Activated CD4-positive, alpha-beta T cell treated with anti-CD3 and anti-CD28 coated beads for 48 hours (primary cell): Measurements from ENCODE around the gene RBM28.

Source experiments
- DNase-seq: peaks from one replicate; pipeline ENCODE4 v3.0.0-alpha.2; 2020

Gene RBM28

GRCh38 chr7:128373606-128374005 lies 29.9 kb upstream of the RBM28 start:
- no peak for DNase-seq

DNA sequence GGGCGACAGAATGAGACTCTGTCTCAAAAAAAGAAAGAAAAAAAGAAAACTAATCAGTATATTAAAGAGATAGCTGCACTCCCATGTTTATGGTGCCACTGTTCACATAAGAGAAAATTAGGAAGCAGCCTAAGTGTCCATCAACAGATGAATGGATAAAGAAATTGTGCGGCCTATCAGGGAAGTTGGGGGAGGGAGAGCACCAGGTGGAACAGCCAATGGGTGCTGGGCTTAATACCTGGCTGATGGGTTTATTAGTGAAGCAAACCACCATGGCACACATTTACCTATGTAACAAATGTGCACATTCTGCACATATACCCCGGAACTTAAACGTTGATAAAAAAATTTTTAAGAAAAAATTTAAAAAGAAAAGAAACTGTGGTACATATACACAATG lies 26.8 kb upstream of the RBM28 start:
- no peak for DNase-seq

DNA sequence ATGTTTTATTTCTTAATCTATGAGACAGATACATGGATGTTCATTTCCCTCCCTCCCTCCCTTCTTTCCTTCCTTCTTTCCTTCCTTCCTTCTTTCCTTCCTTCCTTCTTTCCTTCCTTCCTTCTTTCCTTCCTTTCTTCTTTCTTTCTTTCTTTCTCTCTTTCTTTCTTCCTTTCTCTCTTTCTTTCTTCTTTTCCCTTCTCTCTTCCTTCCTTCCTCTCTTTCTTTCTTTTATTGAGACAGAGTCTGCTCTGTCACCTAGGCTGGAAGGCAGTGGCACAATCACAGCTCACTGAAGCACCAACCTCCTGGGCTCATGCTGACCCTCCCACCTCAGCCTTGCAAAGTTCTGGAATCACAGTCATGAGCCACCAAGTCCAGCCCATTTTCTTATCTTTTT lies 23.3 kb upstream of the RBM28 start:
- DNase-seq: no peak

DNA sequence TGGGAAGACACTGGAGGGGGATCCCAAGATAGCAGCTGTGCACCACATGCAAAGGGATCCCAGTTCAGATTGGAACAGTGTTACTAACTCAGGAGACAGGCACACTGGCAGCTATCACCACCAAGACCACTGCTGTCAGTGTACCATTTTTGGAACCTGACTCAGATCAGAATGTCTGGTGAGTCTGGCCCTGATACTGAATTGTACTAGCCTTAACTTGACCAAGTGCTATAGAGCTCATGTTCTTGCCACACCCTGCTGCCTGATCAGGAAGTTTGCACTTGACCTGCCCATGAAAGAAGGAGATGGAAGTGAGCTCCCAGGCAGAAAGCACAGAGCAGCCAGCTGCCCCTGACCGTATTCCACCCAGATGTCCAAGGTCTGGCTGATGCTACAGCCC lies 22.6 kb upstream of the RBM28 start:
- no peak for DNase-seq

GRCh38 chr7:128365432-128365831 lies 21.7 kb upstream of the RBM28 start:
- no peak for DNase-seq

DNA sequence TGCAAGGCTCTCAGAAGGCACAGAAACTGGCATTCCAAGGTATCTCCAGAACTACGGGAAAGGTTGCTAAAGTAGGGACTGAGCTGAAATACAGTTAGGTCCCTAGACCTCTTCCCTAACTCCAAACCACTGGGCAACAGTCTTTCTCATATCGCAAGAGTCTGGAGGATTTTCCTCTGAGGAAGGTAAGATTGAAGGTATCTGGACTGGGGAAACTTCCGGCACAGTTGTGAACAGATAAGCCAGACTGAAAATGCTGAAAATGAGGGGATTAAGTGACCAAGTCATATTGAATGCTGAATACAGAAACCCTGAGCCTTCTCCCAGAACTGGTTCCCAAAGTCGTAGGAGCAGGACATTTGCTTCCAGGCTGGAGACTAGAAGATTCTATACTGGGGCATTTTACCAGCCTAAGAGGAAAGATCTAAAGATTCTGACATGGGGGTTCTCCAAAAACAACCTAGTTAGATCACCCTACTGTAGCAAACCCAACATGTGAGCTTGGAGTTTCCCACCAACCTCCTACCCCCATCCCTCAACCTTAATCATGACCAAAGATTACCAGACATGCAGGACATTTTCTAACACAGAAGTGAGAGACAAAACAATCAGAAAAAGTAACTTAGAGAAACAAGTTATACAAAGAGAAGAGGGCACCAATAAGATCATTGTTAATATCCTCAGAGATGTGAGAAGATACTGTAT lies 20.6 kb upstream of the RBM28 start:
- no peak for DNase-seq

DNA sequence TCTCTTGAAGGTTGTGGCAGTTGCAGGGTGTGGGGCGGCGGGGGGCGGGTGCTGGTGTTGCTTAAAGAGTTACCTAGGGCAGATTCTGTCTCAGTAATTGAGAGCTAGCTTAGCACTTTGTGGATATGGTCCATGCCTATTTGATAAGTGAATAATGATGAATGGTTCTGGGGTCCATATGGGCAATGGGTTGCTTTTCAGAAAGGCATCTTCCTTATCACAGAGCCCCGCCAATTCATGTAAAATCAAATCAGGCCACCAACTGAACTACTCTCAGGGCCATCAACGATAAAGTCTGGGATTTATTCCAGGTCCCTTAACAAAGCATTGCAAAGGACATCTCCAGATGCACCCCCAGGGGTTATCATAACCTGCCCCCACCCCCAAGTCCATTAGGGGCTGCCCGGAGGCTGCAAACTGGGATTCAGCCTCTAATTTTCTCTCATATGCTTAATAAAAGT lies 19.6 kb upstream of the RBM28 start:
- DNase-seq: no peak

- DNase-seq: no peak
Observed at GRCh38 chr7:128362670-128363069, 19.0 kb upstream of the RBM28 start.

GRCh38 chr7:128361411-128362379 lies 18.0 kb upstream of the RBM28 start, which contains the start of gene PRRT4:
TSS of gene PRRT4 (minus strand) at chr7:128361690.
- DNase-seq: peak; percentile 41

DNA sequence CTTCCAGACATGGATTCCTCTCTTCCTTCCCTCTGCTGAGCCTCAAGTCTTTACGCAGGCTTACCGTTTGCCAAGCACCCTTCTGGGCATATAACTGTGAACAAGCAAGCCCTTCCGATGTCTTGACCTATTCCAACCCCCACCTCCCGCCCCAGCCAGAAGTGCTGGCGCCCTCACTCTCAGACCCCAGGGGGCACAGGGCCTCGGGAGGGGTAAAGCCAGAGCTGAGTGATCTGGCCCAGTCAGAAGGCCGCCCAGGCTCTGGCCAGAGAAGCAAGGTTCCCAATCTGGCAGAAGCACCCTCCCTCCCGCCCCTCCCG lies 16.6 kb upstream of the RBM28 start:
- no peak for DNase-seq

- DNase-seq: no peak
Observed at GRCh38 chr7:128359939-128360338, 16.2 kb upstream of the RBM28 start.

DNA sequence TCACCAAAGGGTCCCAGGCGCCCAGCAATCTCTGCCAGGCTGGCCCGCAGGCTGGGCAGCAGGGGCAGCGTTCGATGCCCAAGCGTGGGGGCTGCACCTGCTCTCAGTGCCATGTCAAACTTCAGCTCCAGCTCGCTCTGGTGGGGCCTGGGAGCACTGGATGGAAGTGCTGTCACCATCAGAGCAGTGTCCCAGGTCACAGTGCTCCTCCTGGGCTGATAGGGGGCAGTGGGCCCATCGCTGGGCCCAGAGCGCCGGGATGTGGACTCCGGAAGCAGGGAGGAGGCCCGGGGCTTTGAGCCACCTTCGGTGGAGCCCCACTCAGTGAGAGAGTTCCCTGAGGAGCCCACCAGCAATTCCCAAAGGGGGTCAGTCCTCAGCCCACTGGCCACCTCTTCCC lies 15.6 kb upstream of the RBM28 start:
- no peak for DNase-seq

- no peak for DNase-seq
Observed at GRCh38 chr7:128358233-128358632, 14.5 kb upstream of the RBM28 start.

GRCh38 chr7:128357217-128357613 lies 13.5 kb upstream of the RBM28 start:
- no peak for DNase-seq

DNA sequence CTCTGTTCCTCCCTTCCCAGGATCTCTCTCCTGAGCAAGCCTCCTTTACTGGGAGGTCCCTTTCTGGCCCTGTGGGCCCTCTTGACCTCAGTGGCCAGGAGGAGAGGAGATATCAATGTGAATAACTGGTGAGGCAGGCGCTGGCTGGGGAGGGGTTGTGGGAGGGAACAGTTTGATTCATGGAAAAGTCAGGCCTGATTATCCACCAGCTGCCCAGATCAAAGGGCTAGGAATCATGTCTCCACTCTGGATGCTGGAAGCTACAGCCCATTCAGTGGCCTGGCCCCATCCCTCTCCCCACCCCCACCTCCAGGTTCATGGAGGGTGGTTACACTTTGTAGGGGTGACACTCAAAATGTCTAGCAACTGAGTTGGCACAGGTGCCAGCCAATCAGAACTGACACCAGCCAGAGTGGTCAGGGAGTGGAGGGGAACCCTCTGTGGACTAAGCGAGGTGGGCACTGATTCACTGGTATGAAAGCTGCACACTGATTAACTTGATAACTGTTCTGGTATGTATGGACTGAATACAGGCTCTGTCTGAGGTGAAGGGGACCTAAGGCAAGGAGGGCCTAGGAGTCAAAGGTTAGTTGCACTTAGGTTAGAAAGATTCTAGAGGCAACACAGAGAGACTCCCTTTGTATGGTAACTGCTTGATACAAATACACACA lies 13.0 kb upstream of the RBM28 start:
- DNase-seq: no peak

DNA sequence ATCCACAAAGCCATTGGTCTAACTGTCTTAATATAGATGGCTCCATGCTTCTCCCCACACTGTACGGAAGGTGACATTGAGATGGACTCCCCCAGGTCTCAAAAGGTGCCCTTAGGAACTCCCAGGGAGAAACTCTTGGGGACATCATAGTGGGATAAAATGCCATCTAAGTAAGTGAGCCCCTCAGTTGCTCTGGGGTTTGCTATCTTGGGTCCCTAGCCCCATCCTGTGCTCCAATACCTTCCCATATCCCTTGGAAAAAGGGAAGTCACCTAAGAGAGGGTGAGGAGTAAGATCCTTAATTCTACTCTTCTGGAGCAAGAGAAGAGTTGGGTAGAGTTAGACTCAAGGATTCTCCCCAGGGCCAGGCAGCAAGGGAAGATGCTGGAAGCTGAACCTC lies 9.9 kb upstream of the RBM28 start:
- no peak for DNase-seq

- DNase-seq: no peak
Observed at GRCh38 chr7:128353189-128353588, 9.5 kb upstream of the RBM28 start.

DNA sequence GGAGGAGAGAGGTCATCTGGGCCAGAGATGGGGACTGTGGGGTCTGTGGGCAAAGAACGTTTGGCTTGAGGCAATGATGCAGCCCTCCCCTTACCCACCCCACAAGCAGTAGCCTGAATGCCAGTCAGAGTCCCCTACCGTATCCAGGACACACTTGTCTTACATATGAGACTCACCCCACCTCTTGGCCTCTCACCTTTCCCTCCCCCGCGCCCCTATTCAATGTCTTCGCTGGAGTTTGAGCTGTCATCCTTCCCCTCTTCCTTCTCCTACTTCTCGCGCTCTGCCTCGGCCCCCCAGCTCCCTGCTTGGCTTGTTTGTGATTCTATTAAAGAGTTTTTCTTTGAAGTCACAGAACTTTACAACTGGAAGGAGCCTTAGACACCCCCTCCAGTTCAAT lies 8.9 kb upstream of the RBM28 start:
- no peak for DNase-seq

- peak; percentile 58 for DNase-seq
Observed at GRCh38 chr7:128352153-128352537, 8.4 kb upstream of the RBM28 start.

DNA sequence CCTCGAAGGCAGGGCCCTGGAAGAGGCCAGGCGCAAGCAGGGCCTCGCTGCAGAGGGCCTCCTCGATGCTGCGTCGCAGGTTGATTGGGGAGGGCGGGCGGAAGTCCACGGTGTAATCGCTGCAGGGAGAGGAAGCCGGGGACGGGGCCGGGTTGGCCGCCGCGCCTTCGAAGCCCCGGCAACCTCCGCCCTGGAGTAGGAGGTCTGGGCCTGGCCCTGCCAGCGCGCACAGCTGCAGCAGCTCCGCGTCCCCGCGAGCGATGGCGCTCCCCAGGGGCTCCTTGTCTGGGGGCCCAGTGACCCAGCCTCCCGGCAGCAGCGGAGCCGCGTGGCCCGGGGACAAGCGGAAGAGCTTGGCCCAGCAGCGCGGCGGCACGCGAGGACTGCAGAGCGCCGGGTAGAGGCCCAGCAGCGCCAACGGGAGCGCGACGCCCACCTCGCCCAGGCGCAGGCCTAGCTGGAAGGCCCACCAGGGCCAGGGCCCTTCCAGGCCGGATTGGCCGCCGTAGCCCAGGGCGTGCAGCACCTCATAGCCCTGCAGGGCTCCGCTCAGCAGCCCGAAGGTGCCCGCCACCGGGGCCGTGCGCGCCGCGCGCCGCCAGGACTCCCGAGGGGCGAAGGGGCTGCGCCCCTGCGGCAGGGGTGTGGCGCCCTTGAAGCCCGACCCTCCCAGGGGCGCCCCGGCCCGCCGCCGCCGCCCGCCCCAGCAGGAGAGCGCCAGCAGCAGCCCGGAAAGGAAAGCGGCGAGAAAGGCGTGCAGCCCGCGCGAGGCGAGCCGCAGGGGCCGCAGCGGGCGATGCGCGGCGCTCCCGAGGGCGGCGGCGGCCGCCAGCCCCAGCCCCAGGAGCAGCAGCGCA lies 7.8 kb upstream of the RBM28 start:
- peak; percentile 15 for DNase-seq

GRCh38 chr7:128350708-128351295 lies 7.1 kb upstream of the RBM28 start:
- no peak for DNase-seq

DNA sequence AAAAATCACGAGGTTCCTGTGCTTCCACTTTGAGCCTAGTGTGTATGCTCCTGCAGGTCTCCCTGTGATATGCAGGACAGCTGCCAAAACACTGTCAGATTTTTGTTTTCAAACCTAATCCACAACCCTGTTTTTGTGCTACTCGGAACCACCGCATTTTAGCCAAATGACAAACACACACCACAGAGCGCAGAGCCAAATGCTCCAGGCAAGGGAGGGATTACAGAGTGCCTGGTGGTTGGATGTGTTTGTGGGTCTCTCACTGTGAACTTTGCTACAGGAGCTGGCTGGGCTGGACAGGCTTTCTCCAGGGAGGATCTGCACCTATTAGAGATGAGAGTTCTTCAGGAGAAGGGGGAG lies 5.7 kb upstream of the RBM28 start:
- DNase-seq: no peak
